PFSK-1 (cell line): Measurements from ENCODE around the gene MAP2K5.

Experiments
- TAF1 ChIP-seq: IDR thresholded peaks from 2 replicates; pipeline ENCODE4 v1.6.1; 2012; ENCODE audit warnings: low read length, control low read depth, borderline replicate concordance; ENCODE audit not compliant: insufficient read depth
- TF ChIP-seq, protein P1 (sequence below), 2 experiments: IDR thresholded peaks; 2 replicates each; pipeline versions ENCODE4 v1.6.1 to v1.8.0; 2011 to 2012; ENCODE audit warnings: low read depth in 2 of 2, low read length in 2 of 2, control low read depth in 1 of 2, inconsistent platforms in 1 of 2, mild to moderate bottlenecking in 1 of 2, moderate library complexity in 1 of 2; ENCODE audit not compliant: insufficient read depth in 1 of 2

DNA sequence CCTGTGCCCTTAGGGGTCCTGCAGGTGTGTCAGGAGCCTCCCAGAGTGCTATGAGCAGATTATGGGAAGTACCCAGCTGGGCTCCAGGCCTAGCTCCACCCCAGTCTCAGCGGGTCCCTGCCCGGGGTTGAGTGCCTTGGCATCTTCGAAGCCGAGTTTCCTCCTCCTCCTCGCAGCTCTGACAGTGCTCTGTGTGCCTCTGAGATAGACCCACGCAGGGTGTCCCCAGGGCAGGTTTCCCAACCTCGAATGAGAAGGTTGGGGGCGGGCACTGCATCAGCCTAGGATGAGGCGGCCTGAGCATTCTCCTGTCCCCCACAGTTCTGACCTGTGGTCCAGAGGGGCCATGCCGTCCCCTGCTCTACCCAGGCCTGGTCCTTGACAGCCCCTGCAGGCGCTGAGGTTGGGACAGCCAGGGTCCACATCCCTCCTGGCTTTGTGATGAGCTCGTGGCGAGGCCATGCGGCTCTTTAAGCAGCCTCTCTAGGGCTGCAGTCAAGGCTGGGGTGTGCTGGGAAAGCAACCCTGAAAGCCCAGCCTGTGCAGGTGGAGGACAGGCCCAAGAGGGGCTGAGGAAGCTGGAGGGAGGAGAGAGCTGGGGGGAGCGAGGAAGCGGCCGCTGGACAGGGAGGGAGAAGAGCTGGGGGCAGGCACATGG lies 262.6 kb downstream of the MAP2K5 start:
- TF ChIP-seq, protein P1, sequence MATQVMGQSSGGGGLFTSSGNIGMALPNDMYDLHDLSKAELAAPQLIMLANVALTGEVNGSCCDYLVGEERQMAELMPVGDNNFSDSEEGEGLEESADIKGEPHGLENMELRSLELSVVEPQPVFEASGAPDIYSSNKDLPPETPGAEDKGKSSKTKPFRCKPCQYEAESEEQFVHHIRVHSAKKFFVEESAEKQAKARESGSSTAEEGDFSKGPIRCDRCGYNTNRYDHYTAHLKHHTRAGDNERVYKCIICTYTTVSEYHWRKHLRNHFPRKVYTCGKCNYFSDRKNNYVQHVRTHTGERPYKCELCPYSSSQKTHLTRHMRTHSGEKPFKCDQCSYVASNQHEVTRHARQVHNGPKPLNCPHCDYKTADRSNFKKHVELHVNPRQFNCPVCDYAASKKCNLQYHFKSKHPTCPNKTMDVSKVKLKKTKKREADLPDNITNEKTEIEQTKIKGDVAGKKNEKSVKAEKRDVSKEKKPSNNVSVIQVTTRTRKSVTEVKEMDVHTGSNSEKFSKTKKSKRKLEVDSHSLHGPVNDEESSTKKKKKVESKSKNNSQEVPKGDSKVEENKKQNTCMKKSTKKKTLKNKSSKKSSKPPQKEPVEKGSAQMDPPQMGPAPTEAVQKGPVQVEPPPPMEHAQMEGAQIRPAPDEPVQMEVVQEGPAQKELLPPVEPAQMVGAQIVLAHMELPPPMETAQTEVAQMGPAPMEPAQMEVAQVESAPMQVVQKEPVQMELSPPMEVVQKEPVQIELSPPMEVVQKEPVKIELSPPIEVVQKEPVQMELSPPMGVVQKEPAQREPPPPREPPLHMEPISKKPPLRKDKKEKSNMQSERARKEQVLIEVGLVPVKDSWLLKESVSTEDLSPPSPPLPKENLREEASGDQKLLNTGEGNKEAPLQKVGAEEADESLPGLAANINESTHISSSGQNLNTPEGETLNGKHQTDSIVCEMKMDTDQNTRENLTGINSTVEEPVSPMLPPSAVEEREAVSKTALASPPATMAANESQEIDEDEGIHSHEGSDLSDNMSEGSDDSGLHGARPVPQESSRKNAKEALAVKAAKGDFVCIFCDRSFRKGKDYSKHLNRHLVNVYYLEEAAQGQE (IDR thresholded peaks at IDR 0.05; ENCODE audit: insufficient read depth in 1 of 2, low read depth in 2 of 2, low read length in 2 of 2) = no peak
- no peak for TF ChIP-seq TAF1
